ENCODE results near the gene RNU7-1.

Gene RNU7-1

GRCh38 chr12:6970096-6970527 lies 26.5 kb downstream of the RNU7-1 start:
- Mint-ChIP-seq H3K27me3 (no peaks in the 10 kb centered on the region), H3K4me3 (peak overlapping the region; percentile 100), H3K9me3 (no peaks in the 10 kb centered on the region)

GRCh38 chr12:6974180-6974579 lies 30.6 kb downstream of the RNU7-1 start:
- H3K27ac Mint-ChIP-seq, result peak overlapping the region; percentile 100

More at GRCh38 chr12:6970096-6970527, 26.5 kb downstream of the RNU7-1 start:
- H3K27ac Mint-ChIP-seq, result peak overlapping the region; percentile 100
- H3K36me3 Mint-ChIP-seq (ENCODE audit: low read depth), result peaks cover 99% of the 10 kb centered on the region
- DNase-seq, result no peak
- peaks cover 69% of the 10 kb centered on the region for H3K4me1 Mint-ChIP-seq (ENCODE audit: low read depth)

DNA sequence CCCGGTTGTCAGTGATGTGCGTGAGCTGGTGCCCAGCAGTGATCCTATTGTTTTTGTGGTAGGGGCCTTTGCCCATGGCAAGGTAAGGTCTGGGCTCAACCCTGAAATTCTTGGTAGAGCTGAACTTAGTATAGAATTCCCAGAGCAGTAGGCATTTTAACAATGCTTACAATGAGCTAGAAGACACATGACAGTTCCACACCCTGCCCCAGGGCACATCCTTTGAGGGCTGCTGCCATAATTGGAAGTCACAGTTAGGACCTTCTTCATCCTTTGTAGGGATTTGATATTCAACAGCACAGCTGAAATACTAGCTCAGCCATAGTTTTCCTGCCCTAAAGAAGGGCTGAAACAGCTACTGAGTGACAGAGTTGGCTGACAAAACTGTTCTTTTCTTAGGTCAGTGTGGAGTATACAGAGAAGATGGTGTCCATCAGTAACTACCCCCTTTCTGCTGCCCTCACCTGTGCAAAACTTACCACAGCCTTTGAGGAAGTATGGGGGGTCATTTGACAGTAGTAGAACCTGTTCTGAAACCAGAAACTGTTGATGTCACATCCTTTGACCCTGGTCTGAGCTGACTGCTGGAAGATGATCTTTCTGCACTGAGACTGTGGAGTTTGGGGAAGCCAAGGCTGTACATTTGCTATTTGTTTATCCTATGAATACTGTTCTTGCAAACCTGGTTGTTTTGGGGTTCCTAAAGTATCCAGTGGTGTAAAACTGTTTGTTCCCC lies 31.8 kb downstream of the RNU7-1 start:
- Mint-ChIP-seq H3K4me1 (ENCODE audit: low read depth) (peaks cover 42% of the 10 kb centered on the region), H3K27me3 (no peaks in the 10 kb centered on the region), H3K4me3 (no peak overlapping the region), H3K27ac (peak overlapping the region; percentile 100), H3K36me3 (ENCODE audit: low read depth) (peaks cover 99% of the 10 kb centered on the region), H3K9me3 (no peaks in the 10 kb centered on the region)
- no peak for DNase-seq

More at GRCh38 chr12:6974180-6974579, 30.6 kb downstream of the RNU7-1 start:
- no peaks in the 10 kb centered on the region for H3K27me3 Mint-ChIP-seq
- peaks cover 44% of the 10 kb centered on the region for H3K4me1 Mint-ChIP-seq (ENCODE audit: low read depth)
- H3K9me3 Mint-ChIP-seq, result no peaks in the 10 kb centered on the region
- no peak for DNase-seq
- peaks cover 99% of the 10 kb centered on the region for H3K36me3 Mint-ChIP-seq (ENCODE audit: low read depth)
- peak overlapping the region; percentile 100 for H3K4me3 Mint-ChIP-seq

DNA sequence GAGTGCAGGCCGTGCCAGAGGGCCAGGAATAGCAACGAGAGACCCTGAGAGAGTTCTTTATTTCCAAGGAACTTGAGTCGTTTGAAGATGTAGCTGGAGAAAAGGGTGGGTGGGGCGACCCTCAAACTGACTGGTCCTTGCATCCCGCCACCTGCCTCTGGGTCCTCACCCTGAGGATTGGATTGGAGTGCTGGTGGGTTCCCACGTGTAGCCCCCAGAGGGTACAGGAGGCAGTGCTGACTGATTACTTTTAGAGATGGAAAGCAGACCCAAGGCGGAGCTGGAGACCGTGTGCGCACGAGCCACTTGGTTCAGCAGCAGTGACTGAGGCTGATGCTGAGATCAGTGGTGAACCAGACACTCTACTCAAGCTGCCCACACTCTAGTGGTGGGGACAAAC lies 34.0 kb downstream of the RNU7-1 start:
- no peak for DNase-seq
- Mint-ChIP-seq H3K4me1 (ENCODE audit: low read depth) (peaks cover 31% of the 10 kb centered on the region), H3K27ac (peak overlapping the region; percentile 80), H3K27me3 (no peaks in the 10 kb centered on the region), H3K4me3 (no peak overlapping the region), H3K36me3 (ENCODE audit: low read depth) (peaks cover 100% of the 10 kb centered on the region), H3K9me3 (no peaks in the 10 kb centered on the region)

DNA sequence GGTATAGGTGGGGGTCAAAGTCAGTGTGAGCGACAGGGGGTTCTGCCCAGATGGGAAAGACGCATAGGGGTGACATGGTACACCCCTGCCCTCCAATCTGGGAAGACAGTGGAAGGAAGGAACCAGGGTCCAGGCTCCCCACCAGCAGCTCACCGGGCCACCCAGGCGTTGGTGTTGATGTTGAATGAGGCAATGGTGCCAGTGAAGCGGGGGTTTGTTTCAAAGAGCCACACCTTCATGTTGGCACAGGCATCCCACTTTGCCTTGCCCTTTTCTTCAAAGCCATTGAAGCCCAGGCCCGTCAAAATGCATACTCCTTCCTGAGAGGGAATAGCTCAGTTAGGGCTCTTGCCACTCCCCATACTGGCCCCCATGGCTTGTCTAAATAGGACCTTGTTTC lies 34.6 kb downstream of the RNU7-1 start:
- H3K27ac Mint-ChIP-seq, result peak overlapping the region; percentile 80
- no peaks in the 10 kb centered on the region for H3K9me3 Mint-ChIP-seq
- H3K36me3 Mint-ChIP-seq (ENCODE audit: low read depth), result peaks cover 100% of the 10 kb centered on the region

GRCh38 chr12:6978611-6979011 lies 35.0 kb downstream of the RNU7-1 start:
- no peak overlapping the region for H3K4me3 Mint-ChIP-seq
- peaks cover 100% of the 10 kb centered on the region for H3K36me3 Mint-ChIP-seq (ENCODE audit: low read depth)
- H3K4me1 Mint-ChIP-seq (ENCODE audit: low read depth), result peaks cover 24% of the 10 kb centered on the region

More for the DNA sequence above, 34.6 kb downstream of the RNU7-1 start:
- Mint-ChIP-seq H3K4me3 (no peak overlapping the region), H3K4me1 (ENCODE audit: low read depth) (peaks cover 27% of the 10 kb centered on the region), H3K27me3 (no peaks in the 10 kb centered on the region)
- DNase-seq, result no peak

DNA sequence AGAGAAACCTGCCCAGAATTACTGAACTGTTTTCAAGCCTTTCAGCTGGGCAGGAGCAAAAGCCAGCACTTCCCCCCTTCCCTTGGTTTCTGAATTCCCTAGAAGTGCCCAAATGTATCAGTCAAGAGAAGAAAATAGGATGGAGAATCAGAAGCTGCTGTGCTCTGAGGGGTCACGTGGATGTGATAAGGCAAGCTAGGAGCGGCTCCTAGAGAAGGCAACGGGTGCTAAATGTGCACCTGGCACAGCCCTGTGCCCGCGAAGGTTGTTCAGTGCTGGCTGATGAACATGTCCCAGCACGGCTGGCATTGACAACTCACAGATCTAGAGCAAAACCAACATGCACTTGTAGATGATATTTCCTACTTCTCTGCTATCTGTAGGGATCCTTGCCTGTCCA lies 35.4 kb downstream of the RNU7-1 start:
- no peaks in the 10 kb centered on the region for H3K27me3 Mint-ChIP-seq
- peaks cover 100% of the 10 kb centered on the region for H3K36me3 Mint-ChIP-seq (ENCODE audit: low read depth)
- no peak for DNase-seq
- no peaks in the 10 kb centered on the region for H3K9me3 Mint-ChIP-seq
- H3K4me1 Mint-ChIP-seq (ENCODE audit: low read depth), result peaks cover 20% of the 10 kb centered on the region
- H3K27ac Mint-ChIP-seq, result peak overlapping the region; percentile 80
- no peak overlapping the region for H3K4me3 Mint-ChIP-seq

More at GRCh38 chr12:6978611-6979011, 35.0 kb downstream of the RNU7-1 start:
- no peak for DNase-seq
- Mint-ChIP-seq H3K27ac (peak overlapping the region; percentile 80), H3K9me3 (no peaks in the 10 kb centered on the region), H3K27me3 (no peaks in the 10 kb centered on the region)

DNA sequence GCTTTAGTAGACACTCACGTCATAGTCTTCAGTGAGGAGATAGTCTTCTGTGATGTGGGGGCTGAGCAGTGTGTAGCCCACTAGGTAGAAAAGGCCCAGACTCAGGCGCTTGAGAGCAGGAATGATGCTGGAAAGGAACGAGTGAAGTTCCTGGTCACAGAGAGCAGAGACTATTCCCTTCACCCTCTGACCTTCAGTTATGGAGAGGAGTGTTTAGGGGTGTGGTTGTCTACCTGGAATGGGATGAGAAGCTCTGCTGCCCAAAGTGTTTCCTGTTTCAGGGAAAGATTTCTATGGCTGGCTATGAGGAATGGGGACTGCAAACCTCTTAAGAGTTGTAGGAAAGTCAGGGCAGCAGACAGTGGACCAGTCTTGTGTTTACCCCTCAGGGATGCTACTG lies 35.8 kb downstream of the RNU7-1 start:
- Mint-ChIP-seq H3K36me3 (ENCODE audit: low read depth) (peaks cover 100% of the 10 kb centered on the region), H3K4me1 (ENCODE audit: low read depth) (peaks cover 15% of the 10 kb centered on the region), H3K4me3 (no peak overlapping the region), H3K9me3 (no peaks in the 10 kb centered on the region), H3K27me3 (no peaks in the 10 kb centered on the region), H3K27ac (peak overlapping the region; percentile 80)
- DNase-seq, result no peak

GRCh38 chr12:6980075-6980474 lies 36.5 kb downstream of the RNU7-1 start:
- peaks cover 11% of the 10 kb centered on the region for H3K4me1 Mint-ChIP-seq (ENCODE audit: low read depth)
- H3K4me3 Mint-ChIP-seq, result no peak overlapping the region
- peaks cover 100% of the 10 kb centered on the region for H3K36me3 Mint-ChIP-seq (ENCODE audit: low read depth)
- DNase-seq, result no peak
- H3K27me3 Mint-ChIP-seq, result no peaks in the 10 kb centered on the region
- H3K27ac Mint-ChIP-seq, result peak overlapping the region; percentile 37
- H3K9me3 Mint-ChIP-seq, result no peaks in the 10 kb centered on the region

DNA sequence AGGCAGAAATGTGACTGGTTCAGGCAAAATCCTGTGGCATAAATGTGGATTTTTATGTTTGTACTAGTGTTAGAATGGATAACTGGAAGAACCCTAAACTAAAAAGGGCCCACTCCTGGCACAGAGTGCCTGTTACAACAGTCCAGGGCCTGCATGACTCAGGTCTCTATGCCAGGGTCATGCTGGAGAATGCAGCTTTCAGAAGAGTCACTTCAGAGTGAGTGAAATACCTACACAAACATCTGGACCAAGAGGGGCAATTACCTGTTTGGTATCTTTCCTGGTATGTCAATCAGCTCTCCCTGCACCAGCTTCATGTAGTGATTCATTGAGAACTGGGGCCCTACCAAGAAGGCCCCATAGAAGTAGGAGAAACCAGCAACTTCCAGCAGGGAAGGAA lies 37.1 kb downstream of the RNU7-1 start:
- Mint-ChIP-seq H3K36me3 (ENCODE audit: low read depth) (peaks cover 99% of the 10 kb centered on the region), H3K9me3 (no peaks in the 10 kb centered on the region), H3K4me3 (no peak overlapping the region), H3K4me1 (ENCODE audit: low read depth) (peaks cover 5% of the 10 kb centered on the region), H3K27me3 (no peaks in the 10 kb centered on the region), H3K27ac (peak overlapping the region; percentile 64)
- no peak for DNase-seq

DNA sequence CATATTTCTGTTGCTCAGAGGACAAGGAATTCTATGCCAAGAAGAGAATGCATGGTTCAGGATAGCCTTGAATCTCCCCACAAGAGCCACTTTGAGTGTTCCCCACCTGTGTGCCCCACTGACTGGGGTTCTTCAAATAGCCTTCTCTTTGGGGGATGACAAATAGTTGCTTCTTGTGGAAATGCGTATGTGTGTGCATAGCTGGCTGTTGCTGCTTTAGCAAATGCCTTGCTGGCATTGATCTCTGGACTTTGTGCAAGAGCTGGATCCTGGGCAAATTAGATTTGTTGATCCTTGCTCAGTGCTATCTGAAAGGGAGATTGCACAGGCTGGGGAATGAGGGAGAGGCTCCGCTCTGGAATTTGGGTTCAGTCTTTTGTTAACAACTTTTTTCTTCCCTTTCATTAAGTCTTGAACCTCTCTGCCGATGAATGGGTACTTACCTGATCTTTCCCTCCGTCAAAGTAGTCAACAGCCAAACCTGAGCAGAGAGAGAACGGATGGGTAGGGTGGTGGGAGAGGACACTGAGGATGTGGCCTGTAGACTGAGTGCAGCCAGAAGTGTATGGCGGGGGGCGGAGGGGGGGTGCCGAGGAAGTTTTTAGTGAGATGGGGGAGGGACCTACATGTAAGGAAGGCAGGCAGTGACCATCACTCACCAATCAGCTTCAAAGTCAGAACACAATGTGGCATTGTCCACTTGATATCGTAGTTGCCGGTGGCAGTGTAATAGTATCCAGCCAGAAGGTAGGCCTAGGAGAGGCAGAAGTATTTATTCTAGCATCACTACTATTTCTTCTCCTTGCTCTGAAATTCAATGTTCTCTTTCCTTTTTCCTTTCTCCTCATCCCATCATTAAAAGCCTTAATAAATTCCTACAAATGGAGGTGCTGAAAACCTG lies 37.8 kb downstream of the RNU7-1 start:
- no peak for DNase-seq
- no peaks in the 10 kb centered on the region for H3K4me1 Mint-ChIP-seq (ENCODE audit: low read depth)
- H3K27ac Mint-ChIP-seq, result peak overlapping the region; percentile 64
- H3K4me3 Mint-ChIP-seq, result no peak overlapping the region
- peaks cover 99% of the 10 kb centered on the region for H3K36me3 Mint-ChIP-seq (ENCODE audit: low read depth)
- H3K9me3 Mint-ChIP-seq, result no peaks in the 10 kb centered on the region
- H3K27me3 Mint-ChIP-seq, result no peaks in the 10 kb centered on the region

DNA sequence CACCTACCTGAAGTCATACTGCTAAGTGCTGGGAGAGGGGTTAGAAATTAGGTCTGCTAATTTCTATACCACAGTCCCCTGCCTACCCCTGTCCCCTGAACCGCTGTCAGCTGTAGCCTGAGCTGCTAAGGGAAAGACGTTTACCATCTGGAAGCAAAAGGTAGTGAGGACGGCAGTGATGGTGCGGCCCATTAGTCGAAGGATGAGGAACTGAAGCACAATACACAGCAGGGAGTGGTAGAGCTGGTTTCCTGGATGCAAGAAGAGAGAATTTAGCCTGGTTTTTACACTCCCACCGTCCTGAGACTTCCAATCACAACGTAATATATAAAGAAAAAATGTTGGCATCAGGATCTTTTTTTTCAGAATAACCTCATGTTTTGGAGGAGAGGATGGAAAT lies 38.9 kb downstream of the RNU7-1 start:
- no peaks in the 10 kb centered on the region for H3K27me3 Mint-ChIP-seq
- DNase-seq, result no peak
- H3K36me3 Mint-ChIP-seq (ENCODE audit: low read depth), result peaks cover 95% of the 10 kb centered on the region

DNA sequence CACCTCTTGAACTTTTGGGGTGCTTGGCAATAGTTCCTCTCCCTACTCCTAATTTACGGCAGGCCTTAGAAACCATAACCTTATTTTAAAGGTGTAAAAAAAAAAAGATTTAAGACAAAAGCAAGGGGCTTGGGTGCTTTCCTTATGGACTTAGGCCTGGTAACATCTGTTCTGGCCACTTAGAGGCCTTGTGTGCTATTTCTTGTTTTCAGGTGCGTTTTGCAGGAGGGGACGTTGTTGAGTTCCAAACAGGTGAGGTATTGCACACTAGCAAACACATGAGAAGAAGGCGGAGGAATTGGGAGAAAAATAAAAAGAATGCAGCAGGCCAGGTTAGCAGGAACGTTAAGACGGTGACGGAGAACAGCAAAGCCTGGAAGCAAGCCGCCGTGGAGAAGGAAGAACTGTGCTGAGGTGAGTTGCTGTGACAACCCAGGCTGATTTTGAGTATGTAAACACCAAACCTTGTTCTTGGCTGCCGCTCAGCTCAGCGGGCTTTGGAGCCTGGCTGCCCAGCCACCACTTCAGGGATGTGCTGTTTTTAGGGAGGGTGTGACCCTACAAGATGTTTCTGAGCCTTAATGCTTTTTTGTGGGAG lies 44.4 kb downstream of the RNU7-1 start:
- DNase-seq, result no peak
- no peaks in the 10 kb centered on the region for H3K27me3 Mint-ChIP-seq
- no peak overlapping the region for H3K4me3 Mint-ChIP-seq
- H3K4me1 Mint-ChIP-seq (ENCODE audit: low read depth), result no peaks in the 10 kb centered on the region
- H3K36me3 Mint-ChIP-seq (ENCODE audit: low read depth), result peaks cover 77% of the 10 kb centered on the region
- H3K9me3 Mint-ChIP-seq, result no peaks in the 10 kb centered on the region
- H3K27ac Mint-ChIP-seq, result peak overlapping the region; percentile 12

More for the DNA sequence above, 38.9 kb downstream of the RNU7-1 start:
- no peaks in the 10 kb centered on the region for H3K9me3 Mint-ChIP-seq
- H3K27ac Mint-ChIP-seq, result no peak overlapping the region
- no peaks in the 10 kb centered on the region for H3K4me1 Mint-ChIP-seq (ENCODE audit: low read depth)
- H3K4me3 Mint-ChIP-seq, result no peak overlapping the region
